Right renal pelvis (tissue), 4 donors: ENCODE data around the gene TPCN1. TPM values are rescaled to one million over a fixed set of nuclear protein-coding genes. Genes with fewer than 3 reads are reported as not detected.
A peak's percentile ranks its signal among the peaks of the same experiment; 100 is the strongest.

Source experiments
- DNase-seq, 4 donors: peaks; one replicate each; pipeline ENCODE4 v3.0.0-alpha.2; 2013; ENCODE audit warnings: low read depth in 4 of 4, low spot score in 3 of 4, missing footprints in 1 of 4
- polyA plus RNA-seq, 4 donors: library from polyadenylated mRNA; unstranded; fragments of 120-200 nt; gene quantifications; one replicate each; pipeline ENCODE4 v1.2.1, GENCODE V29; 2013; ENCODE audit not compliant: insufficient read length in 4 of 4

TPCN1 gene
- polyA plus RNA-seq, result 10 to 100 TPM; 27.3 to 37.7 (median 35.4) TPM

DNA sequence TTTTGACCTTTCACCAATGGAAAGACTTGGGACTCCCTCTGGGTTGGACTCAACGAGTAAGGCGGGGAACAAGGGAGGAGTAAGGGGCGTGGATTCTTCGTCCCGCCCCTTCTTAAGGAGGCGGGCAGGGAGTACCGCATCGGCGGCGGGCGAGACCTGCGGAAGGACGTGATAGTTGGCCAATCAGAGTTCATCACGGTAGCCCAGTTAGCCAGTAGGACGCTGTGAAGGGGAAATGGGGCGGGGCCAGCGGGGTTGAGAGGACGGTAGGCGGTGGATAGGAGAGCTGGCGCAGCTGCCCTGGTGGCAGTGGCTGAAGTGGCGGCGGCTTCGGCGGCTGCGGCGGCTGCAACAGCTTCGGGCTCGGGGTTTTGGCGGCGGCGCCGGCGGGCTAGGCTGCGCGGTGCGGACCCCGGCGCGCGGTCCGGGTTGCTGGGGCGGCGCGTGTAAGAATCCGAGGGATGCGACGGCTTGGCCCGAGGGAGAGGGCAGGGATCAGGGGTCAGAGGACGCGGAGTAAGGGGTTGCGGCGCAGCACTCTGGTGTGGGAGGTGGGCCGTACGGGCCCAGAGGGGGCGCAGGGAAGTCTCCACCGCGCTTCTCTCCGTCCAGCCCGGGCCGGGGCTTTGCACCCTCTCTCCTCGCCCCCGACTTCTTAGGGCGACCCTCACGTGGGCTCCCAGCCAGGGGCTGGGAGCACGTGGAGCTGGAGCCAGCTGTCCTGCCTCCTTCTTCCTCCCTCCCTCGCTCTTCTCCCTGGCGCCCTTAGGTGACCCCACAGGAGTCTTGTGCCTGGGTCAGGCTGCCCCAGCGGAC, at the start of gene TPCN1:
Gene TPCN1 (plus strand): TSS at position 284 of the 816 bp plus-strand sequence. CDS start 5,389 bp downstream, outside the sequence.
- DNase-seq, result peak; percentile 99 to 100 (median 100)

GRCh38 chr12:113171543-113171942, 49.7 kb upstream of the TPCN1 start:
- DNase-seq, result no peak

- no peak for DNase-seq
Measured at GRCh38 chr12:113172185-113172584, 49.1 kb upstream of the TPCN1 start.

DNA sequence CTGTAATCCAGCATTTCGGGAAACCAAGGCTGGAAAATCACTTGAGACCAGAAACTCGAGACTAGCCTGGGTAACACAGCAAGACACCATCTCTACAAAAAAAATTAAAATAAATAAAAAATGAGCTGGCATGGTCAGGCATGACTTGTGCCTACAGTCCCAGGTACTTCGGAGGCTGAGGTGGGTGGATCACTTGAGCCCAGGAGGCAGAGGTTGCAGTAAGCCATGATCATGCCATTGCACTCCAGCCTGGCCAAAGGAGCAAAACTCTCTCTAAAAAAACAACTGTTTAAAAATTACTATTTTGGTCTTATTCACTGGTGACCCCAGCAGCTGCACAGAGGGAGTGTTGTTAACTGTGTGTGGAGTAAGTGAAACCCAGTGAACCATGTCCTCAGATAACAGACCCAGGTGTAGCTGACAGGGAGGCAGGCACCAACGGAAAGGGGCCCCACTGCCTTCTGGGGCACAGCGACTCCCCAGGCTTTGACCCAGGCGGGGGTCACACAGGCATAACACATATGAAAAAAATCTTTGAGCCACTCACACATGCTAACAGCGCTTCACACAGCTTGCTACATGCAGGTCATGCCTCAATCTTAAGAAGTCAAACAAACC, 48.1 kb upstream of the TPCN1 start:
- DNase-seq, result no peak

- DNase-seq, result no peak
Measured at GRCh38 chr12:113174461-113175384, 46.5 kb upstream of the TPCN1 start.

DNA sequence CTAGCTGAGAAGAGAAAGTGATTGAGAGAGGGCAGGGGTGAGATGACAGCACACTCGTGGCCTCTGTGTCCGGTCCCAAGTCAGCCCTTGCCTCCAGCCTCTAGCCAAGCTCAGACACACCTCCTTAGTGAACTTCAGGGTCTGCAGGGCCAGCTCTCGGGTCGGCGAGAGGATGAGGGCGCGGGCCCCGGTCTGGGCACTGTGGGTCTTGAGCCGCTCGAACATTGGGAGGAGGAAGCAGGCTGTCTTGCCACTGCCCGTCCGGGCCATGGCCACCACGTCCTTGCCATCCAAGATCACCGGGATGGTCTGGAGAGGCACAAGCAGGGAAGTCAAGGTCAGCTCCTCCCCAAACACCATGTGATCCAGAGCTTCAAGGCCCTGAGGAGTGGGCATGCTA, 42.2 kb upstream of the TPCN1 start:
- DNase-seq, result no peak

- no peak for DNase-seq
Measured at GRCh38 chr12:113180333-113180732, 40.9 kb upstream of the TPCN1 start.

DNA sequence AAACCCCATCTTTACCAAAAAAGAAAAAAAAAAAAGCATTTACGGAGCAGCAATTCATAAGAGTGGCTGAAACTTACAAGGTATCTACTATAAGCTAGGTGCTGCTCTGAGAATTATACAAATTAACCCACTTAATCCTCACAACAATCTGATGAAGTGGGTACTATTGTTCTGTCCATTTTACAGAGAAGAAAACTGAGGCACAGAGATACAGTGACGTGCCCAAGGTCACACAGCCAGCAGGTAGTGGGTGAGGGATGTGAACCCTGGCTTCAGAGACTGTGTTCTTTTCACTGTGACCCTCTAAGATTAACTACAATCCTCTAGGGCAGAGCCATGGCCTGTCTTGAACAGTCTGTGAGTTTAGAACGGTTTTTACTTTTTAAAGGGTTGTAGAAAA, 39.3 kb upstream of the TPCN1 start:
- no peak for DNase-seq

GRCh38 chr12:113183030-113183589, 38.2 kb upstream of the TPCN1 start:
- no peak for DNase-seq

- DNase-seq, result peak in 1 of 4 donors; percentile 53
Measured at GRCh38 chr12:113184098-113184899, 37.0 kb upstream of the TPCN1 start.

DNA sequence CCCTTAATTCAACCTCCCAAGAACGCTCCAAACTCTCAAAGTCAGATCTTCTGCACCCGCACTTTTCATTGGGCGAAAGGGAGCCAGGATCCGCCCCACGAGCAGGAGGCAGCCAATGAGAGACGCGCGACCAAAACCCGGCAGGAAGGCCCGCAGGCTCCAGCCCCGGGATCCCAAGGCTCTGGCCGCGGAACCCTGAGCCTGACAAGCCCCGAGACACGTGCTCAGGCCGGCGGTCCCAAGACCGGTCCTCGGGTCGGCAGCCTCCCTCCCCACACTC, 36.4 kb upstream of the TPCN1 start:
- DNase-seq, result peak; percentile 74 to 85 (median 78)

- DNase-seq, result peak; percentile 56 to 91 (median 71)
Measured at GRCh38 chr12:113185180-113186032, 35.9 kb upstream of the TPCN1 start, which contains the start of the genes DDX54 and RITA1. Gene DDX54, minus strand, starts transcription at chr12:113185478. Its CDS starts 27 bp downstream, at chr12:113185451. Gene RITA1, plus strand, starts transcription at chr12:113185721. Its CDS starts 1,026 bp downstream, at chr12:113186747.

GRCh38 chr12:113186033-113186365, 35.3 kb upstream of the TPCN1 start:
- DNase-seq, result no peak

DNA sequence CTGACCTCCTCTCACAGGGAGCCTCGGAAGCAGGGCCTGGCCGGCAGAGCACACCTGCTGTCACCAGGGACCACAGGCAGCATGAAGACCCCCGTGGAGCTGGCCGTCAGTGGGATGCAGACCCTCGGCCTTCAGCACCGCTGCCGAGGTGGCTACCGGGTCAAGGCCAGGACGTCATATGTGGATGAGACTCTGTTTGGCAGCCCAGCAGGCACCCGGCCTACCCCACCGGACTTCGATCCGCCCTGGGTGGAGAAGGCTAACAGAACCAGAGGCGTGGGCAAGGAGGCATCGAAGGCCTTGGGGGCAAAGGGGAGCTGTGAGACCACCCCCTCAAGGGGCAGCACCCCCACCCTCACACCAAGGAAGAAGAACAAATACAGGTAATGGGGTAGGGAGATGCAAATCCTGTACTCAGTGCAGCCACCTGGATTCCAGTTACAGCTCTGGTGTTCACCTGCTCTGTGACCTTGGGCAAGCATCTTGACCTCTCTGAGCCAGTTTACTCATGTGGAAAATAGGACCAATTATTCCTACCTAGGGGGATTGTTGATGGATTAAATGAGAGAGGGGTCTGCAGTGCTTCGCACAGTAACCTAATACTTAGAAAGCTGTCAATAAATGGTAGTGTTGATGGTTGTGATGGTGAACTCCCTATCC, 34.5 kb upstream of the TPCN1 start:
- DNase-seq, result no peak

- DNase-seq, result no peak
Measured at GRCh38 chr12:113189361-113189760, 31.9 kb upstream of the TPCN1 start.

GRCh38 chr12:113190761-113191160, 30.5 kb upstream of the TPCN1 start:
- DNase-seq, result no peak

DNA sequence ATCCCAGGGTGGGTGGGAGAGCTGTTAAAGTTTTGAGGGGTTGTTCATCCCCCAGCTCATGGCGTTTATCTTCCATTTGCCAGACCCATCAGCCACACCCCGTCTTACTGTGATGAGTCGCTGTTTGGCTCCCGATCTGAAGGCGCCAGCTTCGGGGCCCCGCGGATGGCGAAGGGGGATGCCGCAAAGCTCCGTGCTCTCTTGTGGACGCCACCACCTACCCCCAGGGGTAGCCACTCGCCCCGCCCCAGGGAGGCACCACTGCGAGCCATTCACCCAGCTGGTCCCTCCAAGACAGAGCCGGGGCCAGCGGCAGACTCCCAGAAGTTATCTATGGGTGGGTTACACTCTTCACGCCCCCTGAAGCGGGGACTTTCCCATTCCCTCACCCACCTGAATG, 30.0 kb upstream of the TPCN1 start:
- DNase-seq, result no peak

DNA sequence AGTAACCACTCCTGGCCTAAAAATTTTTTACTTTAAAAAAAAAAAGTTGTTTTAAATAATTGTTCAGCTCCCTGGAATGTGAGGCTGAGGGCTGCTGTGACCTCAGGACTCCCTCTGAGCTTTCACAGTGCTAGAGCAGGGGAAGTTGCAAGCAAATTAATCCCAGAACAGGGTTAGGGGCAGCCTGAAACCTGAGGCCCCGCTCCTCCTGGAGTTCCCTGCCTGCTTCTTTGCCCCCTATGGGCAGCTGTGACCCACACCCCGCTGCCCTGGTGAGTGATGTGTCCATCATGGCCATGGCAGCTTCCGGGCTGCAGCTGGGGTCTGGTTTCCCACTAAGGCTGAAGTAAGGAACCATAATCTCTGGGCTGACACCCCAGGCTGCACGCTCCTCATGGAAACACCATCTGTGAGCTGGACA, 26.3 kb upstream of the TPCN1 start:
- no peak for DNase-seq
